HT1080 (cell line): ENCODE data around the gene SPATA20. TPM values are rescaled to one million over a fixed set of nuclear protein-coding genes. Genes with fewer than 3 reads are reported as not detected.

Source experiments
- DNase-seq: peaks from one replicate; pipeline ENCODE4 v3.0.0-alpha.2; 2015; ENCODE audit warnings: low read depth
- total RNA-seq: library from RNA; depleted of rRNA; stranded (reverse); fragments of >200 nt; shearing (Covaris generic); gene quantifications from 2 replicates; pipeline ENCODE4 v1.2.3, GENCODE V29; 2014

The SPATA20 gene
- total RNA-seq, 1 experiment from 2014 or later: 51.6 TPM

DNA sequence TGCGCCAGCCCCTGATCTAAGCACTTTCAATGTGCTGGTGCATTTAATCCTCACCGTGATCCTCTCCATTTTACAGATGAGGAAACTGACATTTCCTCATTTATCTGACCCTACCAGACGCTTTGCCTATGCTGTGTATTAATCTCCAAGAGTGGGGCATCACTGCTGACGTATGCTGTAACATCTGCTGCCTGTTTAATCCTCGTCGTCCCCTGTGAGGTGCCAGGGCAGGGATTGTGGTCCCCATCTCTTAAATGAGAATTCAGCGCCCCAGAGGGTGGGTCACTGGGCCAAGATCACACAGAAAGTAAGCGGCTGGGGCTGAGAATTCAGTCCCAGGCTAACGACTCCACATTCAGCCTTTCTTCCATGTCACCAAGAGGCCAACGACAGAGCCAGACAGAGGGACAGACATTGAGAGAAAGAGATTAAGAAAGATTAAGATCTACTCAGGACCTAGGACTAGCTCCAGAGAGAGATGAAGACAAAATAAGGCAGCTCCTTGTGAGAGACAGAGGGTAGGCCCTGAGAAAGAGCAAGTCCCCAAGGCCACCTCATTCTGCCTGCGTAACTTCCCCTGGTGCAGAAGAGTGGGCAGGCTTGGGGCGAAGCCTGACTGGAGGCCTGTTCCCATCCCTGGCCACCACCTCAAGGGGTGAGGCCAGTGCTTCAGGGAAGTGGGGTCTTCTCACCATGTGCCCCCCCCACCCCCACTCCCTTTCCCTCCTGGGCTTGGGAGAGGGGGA is 27.1 kb downstream of the SPATA20 start:
- no peak for DNase-seq

DNA sequence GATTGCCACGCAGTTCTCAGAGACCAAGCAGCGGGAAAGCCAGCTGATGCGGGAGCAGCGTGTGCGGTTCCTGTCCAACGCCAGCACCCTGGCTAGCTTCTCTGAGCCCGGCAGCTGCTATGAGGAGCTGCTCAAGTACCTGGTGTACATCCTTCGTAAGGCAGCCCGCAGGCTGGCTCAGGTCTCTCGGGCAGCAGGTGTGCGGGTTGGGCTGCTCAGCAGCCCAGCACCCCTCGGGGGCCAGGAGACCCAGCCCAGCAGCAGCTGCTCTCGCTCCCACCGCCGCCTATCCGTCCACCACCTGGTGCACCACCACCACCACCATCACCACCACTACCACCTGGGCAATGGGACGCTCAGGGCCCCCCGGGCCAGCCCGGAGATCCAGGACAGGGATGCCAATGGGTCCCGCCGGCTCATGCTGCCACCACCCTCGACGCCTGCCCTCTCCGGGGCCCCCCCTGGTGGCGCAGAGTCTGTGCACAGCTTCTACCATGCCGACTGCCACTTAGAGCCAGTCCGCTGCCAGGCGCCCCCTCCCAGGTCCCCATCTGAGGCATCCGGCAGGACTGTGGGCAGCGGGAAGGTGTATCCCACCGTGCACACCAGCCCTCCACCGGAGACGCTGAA is 28.7 kb downstream of the SPATA20 start:
- DNase-seq: no peak

DNA sequence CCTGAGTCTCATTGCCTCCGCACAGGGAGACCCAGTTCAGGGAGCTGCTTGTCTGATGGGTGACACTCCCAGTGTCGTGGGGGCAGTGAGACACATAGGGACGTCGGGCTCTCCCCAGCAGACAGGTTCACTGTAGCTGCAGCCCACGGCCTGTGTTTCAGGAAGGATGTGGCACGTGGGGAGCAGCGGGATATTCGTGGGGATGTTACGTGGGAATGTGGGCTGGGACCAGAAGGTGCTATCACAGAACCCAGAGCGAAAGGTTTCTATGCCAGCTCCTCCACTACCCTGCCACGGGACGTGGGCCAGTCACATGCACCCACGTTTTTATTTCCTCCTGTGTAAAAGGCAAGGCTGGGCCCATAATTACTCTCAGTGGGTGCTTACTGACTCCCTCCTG is 29.9 kb downstream of the SPATA20 start:
- no peak for DNase-seq

DNA sequence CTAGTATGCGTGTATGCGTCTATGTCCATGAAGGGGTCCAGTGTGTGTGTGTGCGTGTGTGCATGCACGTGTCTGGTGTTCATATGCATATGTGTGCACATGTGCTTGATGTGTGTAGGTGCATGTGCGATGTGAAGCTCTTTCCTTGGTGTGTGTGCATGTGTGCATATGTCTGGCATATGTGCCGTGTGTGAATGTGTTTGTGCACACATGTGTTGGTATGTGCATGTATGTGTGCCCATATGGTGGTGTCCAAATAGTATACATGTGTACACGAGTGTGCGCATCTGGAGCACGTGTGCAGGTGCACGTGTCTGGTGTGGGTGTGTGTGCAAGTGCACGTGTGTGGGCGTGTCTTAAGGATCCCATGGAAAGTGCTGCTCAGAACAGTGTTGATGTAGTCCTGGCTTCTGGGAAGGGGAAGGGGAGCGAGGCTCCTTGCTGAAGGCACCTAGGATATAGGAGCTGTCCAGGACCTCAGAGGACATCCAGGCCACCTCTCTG is 30.5 kb downstream of the SPATA20 start:
- no peak for DNase-seq

DNA sequence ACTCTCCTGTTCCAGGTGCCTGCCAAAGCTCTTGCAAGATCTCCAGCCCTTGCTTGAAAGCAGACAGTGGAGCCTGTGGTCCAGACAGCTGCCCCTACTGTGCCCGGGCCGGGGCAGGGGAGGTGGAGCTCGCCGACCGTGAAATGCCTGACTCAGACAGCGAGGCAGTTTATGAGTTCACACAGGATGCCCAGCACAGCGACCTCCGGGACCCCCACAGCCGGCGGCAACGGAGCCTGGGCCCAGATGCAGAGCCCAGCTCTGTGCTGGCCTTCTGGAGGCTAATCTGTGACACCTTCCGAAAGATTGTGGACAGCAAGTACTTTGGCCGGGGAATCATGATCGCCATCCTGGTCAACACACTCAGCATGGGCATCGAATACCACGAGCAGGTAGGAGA is 31.2 kb downstream of the SPATA20 start:
- DNase-seq: no peak

DNA sequence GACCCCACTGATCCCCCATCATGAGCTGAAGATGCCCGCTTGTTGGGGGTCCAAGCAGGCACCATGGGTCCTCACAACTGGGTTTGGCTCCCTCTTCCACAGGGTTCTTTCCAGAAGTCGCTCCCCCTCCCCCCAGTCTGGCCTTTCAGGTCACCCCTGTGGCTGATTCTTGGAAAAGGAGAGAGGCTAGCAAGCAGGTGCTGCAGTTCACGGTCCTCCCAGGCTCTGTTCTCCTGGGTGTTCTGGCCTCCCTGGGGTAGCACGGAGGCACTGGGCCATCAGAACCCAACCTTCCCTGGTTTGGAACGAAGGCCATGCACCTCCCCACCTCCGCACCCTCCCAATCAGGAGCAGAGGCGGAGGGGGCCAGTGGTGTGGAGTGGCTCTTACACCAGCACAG is 32.4 kb downstream of the SPATA20 start:
- no peak for DNase-seq

DNA sequence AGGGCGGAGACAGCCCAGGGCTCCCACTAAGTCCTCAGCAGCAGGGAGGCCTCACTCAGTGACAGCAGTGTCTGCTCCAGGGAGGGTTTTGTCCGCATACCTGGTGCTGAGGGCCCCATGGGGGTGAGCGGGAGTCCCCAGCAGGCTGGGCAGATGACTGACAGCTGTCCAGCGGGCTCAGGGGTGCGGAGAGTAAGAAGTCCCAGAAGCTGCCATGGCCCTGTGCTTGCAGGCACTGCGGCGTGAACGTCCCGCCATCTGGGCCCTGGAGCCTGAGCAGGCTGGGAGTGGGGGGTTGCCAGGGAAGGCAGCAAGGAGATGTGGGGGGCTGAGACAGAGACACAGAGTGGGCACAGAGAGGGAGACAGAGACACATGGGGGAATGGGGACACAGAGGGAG is 33.7 kb downstream of the SPATA20 start:
- DNase-seq: no peak

DNA sequence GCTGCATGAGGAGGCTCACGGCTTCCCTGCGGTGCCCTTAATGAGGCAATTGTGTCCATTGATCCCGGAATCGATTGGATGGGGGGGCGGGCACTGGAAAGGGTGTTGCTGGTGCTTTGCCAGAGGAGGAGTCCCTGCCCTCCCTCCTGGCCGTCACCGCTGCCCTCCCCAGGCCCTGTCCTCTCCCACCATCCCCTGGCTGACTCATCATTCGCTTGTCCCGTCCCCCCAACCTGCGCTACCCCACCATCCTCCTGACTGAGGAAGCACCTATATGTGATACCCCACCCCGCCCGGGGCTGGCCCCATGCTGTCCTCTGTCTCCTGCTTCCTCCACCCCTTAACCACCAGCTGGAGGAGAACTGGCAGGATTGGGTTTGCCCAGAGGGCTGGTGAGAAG is 34.3 kb downstream of the SPATA20 start:
- no peak for DNase-seq

DNA sequence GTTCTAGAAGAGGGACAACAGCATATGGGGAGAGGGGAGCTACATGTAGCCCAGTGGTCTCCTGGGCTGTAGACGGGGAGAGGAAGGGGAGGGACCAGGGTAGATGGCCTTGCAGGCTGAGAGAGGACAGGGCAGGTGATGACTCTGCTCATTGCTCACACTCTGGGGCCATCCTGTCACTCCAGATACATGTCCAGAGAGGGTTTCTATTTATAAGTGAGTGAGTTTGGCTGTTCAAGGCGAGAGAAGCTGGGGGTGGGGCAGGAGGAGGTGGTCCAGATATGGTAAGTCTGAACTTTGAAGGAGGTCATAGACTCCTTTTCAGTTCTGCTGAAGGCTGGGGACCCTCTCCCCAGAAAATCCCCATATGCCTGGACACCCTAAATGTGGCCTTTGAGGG is 35.8 kb downstream of the SPATA20 start:
- no peak for DNase-seq

DNA sequence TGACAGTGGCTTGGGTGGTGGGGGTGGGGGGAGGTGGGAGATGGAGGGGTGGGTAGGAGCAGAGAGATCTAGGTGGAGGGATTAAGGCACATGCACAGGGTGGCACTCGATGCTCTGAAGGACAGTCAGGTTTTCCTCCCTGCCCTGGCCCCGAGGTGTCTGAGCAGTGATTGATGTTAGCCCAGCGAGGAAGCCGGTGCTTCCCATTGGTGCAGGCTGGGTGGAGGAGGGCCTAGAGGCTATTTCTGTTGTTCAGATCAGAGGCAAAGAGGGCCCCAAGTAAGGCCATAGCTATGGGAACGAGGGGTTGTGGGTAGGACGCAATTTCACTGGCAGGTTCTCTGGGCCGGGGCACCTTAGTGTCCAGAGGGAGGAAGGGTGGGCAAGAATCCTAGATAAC is 36.7 kb downstream of the SPATA20 start:
- DNase-seq: no peak

DNA sequence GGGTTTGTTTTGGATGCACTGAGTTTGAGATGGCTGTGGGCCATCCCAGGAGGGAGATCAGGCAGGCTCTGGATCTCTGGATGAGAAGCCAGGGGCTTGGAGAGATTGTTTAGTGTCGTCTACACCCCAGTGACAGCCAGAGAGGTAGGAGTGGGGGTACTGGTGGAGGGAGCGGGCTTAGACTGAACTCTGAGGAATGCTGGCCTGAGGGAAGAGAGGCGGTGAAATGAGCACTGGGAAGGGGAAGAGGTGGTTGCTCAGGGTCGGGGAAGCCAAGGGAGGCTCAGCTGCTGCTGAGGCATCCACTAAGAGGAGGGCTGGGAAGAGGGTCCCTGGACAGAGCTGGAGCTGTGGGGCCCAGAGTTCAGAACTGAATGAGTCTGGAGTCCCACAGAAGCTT is 37.1 kb downstream of the SPATA20 start:
- DNase-seq: no peak

DNA sequence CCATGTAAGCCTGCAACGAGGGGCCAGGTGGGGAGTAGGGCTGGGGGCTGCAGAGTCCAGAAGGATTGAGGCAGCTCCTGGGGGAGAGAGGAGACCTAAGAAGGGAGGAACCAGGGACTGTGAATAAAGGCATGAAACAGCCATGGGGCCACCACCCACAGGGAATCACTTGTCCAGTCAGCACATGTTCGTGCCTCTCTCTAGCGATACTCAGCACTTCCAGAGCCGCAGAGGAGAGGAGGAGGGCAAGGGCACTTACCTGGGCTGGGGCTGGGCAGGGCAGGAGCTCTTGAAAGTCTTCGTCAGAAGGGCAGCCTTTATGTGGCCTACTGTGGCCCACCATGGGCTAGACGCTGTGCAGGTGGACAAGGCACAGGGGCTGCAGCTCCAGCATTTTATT is 37.8 kb downstream of the SPATA20 start:
- no peak for DNase-seq

DNA sequence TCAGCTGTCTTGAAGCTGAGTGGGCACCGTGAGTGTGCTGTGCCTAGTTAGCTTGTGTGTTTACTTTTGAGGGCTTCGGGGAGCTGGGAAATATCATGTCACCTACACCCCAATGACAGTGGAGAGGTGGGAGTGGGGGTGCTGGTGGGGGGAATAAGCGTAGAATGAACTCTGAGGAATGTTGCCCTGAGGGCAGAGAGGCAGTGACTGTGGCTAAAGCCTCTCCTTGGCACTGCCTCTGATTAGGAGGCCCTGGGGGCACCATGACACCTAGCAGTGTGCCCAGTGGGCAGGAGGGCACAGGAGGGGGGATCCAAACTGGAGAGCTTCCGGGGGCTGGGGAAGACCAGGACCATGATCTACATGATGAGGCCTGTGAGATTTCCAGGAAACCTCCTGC is 38.4 kb downstream of the SPATA20 start:
- no peak for DNase-seq

DNA sequence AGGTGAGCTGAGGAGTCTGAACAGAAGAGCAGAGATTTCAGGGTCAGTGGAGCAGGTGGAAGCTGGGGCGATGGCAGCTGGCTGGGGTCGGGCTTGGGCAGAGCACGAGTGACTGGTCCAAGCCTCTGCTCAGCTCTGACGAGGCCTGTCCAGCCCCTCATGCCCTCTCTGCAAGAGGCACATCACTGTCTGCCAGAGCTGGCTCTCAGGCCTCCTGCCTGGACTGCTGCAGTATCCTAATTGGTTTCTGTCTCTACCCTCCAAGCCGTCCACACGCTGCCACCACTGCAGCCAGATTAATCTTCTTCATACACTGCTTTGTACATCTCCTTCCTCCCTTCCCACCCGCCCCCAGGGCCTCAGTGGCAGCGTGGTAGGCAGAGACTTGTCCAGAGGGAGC is 38.9 kb downstream of the SPATA20 start:
- DNase-seq: no peak

DNA sequence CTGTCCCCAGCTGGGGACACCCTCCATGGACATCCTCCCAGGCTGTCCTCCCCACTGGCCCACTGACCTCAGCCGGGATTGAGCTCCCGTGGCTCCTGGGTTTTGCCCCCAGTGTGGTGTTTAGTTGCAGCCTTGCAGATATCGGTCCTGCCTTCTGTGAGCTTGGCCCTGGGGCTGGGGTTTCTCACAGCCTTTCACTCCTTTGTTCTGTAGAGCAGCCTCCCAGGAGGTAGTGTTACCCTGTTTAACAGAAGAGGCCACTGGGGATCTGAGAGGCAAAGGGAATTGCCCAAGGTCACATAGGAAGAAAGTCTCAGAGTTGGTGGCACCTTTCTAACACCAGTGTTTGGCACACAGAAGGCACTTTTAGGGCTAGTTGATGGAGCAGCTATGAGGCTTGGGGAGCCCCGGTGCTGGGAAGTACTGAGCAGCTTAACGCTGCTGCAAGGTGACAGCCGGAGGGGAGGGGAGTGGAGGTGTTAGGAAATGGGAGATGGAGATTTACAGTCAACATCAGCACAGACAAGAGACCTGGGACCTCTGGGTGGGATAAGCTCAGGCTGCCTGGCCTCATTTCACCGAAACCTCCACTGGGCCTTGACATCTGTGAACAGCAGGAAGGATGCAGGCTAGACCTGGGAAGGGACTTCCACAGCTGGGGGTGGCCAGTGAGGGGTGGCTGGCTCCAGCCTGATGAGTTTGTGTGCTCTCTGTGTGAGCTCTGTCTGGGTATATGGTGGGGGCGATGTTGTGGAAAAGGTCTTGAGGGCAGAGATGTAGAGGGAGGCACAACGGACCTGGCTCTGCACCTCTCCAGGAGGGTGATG is 39.7 kb downstream of the SPATA20 start:
- DNase-seq: no peak

DNA sequence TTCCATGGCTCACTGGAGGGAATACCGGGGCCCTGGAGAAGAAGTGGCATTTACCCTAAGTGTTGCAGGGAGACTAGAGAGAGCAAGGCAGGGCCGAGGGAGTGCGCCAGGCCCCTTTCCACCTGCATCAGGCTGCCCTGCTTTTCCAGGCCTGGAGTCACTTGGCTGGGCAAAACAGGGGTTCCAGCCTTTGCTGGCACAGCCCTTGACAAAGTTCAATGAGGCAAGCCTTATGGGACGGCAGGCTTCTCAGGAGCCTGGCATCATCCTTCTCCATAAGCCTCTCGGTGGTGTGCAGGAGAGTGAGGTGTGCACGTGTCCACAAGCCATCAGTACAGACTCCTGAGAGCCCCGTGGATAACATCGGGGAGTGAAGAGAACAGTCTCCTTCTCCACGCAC is 40.6 kb downstream of the SPATA20 start:
- DNase-seq: no peak

DNA sequence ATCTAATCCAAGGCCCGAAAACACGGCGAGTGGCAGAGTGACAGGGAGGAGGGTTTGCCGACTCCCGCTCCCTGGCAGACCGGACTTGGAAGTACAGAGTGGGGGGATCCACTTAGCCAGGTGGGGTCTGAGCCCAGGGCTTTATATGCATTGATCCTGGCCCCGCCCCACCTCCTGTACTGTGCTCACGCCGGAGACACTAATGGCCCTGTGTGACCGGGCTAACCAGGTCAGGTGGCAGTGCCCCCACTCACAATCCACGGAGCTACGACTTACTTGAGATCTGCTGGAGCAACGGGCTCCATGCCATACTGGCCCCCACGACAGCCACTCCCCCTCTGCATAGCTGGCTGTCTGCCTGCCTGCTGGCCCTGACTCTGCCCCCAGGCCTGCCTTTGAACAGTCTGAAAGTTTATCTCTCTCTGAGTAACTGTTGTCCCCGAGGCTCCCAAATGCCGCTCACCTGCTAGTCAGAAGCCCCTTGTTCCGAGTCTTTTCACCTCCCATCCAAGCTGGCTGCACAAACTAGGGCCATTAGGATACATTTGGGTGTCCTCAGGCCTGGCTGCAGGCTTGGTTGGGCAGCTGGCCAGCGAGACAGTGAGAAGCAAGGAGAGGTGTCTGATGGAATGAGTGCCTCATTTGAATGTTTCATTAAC is 41.5 kb downstream of the SPATA20 start:
- DNase-seq: no peak

DNA sequence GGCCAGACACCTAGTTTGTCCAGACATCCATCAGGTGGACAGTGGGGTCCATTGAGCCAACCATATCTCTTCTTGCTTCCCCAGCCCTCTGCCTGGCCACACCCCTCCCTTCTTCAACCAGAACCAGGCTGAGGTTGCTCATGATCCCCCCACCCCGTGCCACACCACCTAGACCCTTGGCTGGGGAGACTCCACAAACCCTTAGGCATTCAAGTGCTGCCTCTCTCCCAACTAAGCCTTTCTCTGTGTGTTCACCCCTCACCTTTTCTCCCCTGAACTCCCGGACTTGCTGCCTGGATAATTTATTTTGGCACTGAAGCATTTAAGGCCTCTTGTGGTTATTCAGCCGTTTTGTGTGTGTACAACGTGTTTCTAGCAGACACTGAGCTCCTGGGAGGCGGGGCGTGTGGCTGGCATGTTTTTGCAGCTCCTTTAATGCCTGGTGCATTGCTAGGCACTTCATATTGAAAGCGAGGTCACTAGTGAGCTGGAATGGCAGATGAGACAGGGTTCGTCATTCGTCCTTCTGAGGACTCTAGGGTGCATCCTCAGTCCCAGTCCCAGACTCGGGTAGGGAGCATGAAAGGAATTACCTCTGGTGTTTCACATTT is 42.2 kb downstream of the SPATA20 start:
- no peak for DNase-seq

DNA sequence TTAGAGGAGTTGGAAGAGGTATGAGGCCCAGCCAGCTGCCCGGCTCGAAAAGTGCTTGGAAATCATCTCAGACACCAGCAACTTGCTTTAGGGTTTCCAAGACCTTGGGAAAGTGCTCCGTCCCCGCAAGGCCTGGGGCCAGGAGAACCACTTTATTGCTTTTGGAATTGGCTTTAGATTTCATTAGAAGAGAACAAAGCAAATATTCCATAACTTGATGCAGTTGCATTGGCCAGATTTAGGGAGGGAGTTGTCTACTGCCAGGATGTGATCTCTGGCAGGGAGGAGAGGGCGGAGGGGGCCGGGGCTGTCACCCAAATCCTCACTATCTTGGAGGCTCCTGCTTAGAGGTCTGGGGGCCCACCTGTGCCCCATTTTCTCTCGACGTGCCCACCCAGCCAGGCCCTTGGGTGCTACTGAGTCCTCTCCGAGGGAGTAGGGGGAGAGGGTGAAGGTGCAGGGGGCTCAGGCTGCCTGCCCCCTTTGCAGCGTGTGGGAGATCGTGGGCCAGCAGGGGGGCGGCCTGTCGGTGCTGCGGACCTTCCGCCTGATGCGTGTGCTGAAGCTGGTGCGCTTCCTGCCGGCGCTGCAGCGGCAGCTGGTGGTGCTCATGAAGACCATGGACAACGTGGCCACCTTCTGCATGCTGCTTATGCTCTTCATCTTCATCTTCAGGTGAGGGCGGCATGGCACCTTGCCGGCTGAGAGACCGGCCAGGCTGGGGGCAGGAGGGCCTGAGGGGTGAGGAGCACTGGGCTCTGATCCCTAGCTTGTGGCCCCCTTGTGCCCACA is 44.2 kb downstream of the SPATA20 start:
- DNase-seq: no peak

DNA sequence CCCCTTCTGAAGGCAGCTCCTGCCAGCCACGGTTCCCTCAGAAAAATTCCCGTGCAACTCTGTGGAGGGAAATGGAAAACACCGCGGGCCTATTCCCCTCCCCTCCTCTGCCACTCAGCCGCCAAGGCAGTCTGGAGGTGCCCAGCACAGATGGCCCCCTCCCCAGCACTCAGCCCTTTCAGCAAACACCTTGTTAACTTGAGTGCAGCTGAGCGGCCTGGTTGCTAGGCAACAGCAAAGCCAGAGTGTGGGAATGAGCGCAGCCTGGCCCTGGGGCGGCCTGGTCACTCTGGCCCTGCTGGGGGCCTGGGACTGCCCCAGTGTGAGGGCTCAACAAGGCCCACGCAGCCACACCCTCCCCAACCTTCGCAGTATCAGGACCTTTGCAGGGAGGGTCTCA is 46.3 kb downstream of the SPATA20 start:
- no peak for DNase-seq
